NOMO-1 (cell line): ENCODE results near the gene TXNDC2.
"Not testable (repeated sequence)": the region's sequence is repeated elsewhere in the genome, so short reads cannot be mapped to it uniquely, and the experiment has no call there.

ENCODE experiments used
- DNase-seq, 2 experiments: peaks; one replicate each; lab custom pipeline; 2025; ENCODE audit not compliant: unreplicated experiment in 2 of 2; lab: John Stamatoyannopoulos, UW

The TXNDC2 gene

GRCh38 chr18:9910661-9911060, 24.9 kb downstream of the TXNDC2 start:
- peak; percentile 78 to 89 for DNase-seq

DNA sequence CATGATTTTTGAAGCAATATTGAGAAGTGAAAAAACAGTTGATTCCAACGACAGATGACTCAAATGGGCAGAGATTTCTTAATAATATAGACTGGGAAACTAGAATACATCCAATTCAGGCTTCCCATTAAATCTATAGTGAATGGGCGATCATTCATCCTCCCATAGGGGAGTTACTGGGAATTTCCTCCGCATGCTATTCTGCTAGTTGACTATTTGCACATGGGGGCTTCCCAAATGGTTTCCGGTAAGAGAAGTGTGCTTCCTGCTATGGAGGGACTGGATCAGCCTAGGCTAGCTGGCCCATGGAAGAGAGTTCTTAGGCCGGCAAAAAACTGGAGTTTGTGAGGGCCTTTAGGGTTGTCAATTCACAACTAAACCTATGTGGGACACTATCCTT, 25.5 kb downstream of the TXNDC2 start:
- no peak for DNase-seq

DNA sequence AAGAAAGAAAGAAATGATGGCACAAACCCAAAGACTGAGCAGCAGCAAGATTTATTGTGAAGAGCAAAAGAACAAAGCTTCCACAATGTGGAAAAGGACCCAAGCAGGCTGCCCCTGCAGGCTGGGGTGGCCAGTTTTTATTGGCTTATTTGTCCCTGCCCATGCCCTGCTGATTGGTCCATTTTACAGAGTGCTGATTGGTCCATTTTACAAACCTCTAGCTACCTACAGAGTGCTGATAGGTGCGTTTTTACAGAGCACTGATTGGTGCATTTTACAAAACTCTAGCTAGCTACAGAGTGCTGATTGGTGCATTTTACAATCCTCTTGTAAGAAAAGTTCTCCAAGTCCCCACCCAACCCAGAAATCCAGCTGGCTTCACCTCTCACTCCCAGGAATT, 26.5 kb downstream of the TXNDC2 start:
- DNase-seq = not testable (repeated sequence)

DNA sequence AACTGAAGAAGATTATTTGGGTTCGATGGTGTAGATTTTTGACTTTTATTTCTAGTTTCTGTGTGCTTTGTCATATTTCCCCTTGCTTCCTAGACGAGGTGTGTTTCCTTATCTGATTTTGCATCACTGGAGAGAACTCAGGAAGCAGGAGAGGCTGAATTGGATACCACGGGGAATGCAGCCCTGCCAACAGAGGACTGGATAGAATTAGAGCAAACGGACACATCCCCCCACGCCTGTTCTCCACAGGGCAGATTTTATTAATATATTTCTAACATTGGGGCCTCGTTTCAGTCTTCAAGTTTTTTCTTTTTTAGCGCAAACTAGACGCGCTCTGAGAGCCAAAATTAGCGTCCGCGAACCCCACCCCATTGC, 27.4 kb downstream of the TXNDC2 start:
- DNase-seq = no peak

GRCh38 chr18:9913526-9914333, 28.0 kb downstream of the TXNDC2 start, which contains the start of gene VAPA:
Gene VAPA (plus strand): TSS chr18:9914016. CDS start chr18:9914257, 241 bp downstream.
- peak; percentile 95 to 98 for DNase-seq

DNA sequence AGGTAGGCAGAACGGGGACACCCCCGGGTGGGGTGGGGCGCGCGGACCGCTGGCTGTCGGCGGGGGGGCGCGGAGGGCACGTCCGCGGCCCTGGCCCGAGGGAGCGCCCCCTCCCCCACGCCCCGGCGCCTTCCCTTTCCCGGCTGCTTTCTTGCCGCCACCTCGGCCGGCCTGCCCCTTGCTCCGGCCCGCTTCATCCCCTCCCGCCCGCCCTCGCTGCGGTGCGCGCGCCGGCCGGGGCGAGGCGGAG, 28.5 kb downstream of the TXNDC2 start:
- DNase-seq = peak in 1 of 2 experiments; percentile 25

DNA sequence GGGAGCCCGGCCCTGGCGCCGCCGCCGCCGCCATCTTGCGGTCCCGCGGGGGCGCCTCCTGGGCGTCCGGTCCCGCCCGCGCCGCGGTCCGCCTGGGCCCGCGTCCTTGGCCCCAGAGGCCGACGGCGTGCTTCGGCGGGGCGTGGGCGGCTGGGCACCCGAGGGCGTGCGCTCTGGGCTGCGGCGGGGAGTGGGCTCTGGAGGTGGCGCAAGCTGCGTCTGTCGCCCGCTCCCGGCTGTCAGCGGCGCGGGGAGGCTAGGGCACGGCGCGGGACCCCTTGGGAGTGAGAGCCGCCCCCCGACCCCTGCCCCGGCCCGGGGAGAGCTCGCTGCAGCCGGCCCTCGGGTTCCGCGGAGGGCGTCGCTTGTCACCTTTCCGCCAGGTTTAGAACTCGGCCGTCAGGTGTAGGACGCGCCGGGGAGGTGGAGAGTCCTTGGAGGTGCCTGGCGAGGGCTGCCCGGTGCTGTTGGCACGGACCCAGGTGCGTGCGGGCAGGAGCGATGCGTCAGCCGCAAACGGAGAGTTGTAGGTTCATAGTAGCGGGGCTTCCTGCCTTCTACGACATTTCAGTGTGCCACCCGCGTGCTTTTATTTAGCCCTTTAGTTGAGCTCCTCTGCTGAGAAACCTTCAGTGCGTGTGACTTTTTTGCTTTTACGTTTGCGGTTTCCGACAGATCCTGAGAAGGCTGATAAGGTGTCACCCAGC, 29.0 kb downstream of the TXNDC2 start:
- peak; percentile 53 to 56 for DNase-seq

DNA sequence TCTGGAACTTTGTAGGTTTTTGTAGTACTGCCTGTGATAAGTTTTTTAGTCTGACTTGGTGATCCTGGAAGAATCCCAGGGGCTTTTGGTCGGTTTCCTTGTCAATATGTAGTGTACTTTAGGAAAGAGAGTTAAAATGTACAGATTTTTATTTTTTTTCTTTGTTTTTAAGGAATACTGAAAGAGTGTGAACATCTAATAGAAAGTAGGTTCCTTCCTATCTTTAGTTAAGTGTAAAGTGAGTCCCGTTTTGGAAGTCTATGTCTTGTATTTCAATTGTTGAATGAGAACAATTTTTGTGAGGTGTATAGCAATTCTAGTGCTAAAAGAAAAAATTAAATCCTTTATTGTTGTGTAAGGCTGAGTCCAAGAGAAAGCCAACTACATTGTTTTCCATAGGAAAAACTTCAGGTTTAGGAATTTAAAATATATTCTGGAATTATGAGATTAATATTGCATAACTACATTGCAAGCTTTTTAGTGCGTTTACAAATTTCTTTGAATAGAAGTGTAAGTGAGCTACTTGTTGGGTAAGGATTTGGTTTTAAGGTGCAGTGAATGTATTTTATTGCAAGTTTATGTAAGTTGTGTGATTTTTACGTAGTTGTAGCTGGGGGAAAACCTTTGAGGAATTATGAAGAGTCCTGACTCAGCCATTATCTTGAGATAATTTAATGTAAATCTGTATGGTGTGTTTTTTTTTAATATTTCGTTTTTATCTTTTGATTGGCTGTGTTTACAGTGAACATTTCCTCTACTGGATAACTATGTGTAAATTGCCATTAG, 29.7 kb downstream of the TXNDC2 start:
- peak in 1 of 2 experiments; percentile 26 for DNase-seq

- peak; percentile 18 to 34 for DNase-seq
These were observed 30.4 kb downstream of the TXNDC2 start for GRCh38 chr18:9916077-9916639.

DNA sequence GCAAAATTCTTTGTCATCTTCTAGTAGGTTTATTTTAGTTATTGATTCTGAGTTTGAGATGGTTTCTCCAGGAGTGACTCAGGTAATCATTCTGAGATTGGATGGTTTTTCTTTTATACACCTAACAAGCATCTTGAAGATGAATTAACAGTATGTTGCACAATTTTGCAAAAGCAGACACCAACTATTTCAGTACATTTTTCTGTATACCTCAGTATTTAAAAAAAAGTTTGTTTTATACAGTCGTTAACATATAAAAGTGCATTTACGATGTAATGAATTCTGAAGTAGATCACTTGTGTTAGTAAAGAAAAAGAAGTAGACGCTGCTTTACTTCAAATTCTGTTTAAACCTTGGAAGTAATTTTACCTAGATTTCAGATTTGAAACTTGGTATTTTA, 31.0 kb downstream of the TXNDC2 start:
- no peak for DNase-seq

- DNase-seq = no peak
These were observed 32.4 kb downstream of the TXNDC2 start for GRCh38 chr18:9918016-9918680.

GRCh38 chr18:9919564-9920232, 33.9 kb downstream of the TXNDC2 start:
- no peak for DNase-seq

GRCh38 chr18:9922592-9923311, 37.0 kb downstream of the TXNDC2 start:
- no peak for DNase-seq

GRCh38 chr18:9924371-9924943, 38.7 kb downstream of the TXNDC2 start:
- DNase-seq = no peak

DNA sequence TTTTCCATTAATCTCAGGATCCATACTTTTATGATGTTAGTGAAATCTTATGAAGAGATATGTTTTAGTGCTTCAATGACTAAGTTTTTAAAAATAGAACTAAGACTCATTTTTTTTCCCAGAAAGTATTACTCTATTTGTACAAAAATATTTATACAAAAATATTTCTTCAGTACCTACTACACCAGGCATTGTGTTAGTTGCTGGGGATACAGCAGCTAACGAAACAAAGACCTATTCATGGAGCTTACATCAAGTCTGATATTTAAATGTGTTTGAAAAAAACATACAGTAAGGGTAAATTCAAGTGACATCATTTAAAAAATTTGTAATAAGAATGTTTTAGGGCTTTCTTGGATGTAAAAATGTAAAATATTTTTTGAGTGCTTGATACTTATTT, 39.6 kb downstream of the TXNDC2 start:
- no peak for DNase-seq

DNA sequence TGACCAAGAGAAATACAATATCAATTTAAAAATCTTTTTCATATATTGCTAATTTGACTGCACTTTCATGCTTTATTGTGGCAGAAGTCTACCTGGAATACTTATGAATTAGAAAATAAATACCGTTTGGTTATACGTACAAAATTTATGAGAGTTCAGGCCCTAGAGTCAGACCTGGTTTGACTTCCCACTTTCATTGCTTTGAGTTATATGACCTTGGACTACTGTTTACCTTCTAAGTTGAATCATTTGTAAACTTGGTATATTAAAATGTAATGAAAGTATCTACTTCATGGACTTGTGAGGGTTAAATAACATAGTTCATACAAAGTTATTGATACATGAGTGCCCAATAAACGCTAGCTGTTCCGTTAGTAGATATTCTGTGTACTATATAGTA, 40.0 kb downstream of the TXNDC2 start:
- no peak for DNase-seq

DNA sequence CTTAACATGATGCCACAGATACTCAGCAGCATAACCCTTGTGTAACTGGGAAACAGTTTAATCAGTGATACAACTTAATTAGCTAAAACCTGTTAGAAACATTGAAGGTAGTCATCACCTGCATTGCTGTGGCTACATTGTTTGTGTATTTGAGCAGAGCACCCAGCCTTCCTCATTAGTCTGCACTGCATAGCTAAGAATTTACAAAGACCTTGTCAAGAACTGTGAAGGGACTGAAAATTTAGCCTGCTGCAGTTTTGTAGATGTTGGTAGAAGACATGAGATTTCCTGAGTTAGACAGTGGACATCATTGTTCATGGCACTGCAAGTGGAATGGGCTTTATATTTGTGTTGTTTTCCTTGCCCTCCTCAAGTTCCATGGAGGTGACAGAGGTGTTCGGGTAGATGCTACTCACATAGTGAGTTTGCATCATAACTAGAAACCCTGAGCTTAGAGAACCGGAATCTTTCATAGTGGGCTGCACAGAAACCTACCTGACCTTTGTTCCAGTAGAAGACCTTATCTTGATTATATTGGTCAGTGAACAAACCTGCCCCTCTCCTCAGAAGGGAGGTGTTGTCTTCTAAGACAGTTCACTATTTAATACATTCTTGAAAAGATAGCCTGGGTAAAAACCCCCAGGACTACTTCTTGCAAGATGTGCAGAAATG, 40.6 kb downstream of the TXNDC2 start:
- DNase-seq = no peak

DNA sequence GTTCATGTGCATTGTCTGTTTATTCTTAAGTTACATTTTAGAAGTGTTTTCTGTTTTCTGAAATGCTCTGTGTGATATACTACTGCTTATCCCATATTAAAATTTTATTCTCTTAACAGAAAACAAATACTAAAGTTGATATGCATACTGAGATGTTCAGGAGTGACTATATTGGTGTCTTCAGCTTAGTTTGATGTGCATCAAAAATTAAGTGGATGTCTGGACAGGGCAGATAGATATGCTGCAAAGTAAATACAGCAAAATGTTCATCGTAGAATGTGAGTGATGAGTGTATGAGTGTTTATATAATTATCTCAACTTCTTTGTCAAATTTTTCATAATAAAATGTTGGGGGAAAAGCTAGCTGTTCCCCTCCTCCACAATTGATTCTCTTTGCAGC, 41.2 kb downstream of the TXNDC2 start:
- DNase-seq = no peak
